ENCODE results near the gene PKMYT1. TPM values are rescaled to one million over a fixed set of nuclear protein-coding genes. Genes with fewer than 3 reads are reported as not detected.
A peak's percentile ranks its signal among the peaks of the same experiment; 100 is the strongest.

The PKMYT1 gene
- total and polyA plus RNA-seq, 2 donors (not counting 1 experiment from before 2014, with no cell fraction given): 1.2 to 2.7 TPM

- Histone ChIP-seq H3K4me3 (replicated peaks in 1 of 4; ENCODE audit: control extremely low read depth in 1 of 4, insufficient read depth in 1 of 4, low read depth in 3 of 4, low read length in 4 of 4) (peak overlapping the region in 2 of 4 experiments; percentile 5 to 19), H3K27me3 (ENCODE audit: control insufficient read depth, insufficient read depth, low read length) (no peaks in the 10 kb centered on the region), H3K27ac (ENCODE audit: insufficient read depth, low read length) (no peak overlapping the region), H3K4me2 (ENCODE audit: extremely low read depth, insufficient read depth, low read length) (peak overlapping the region; percentile 32), H3K79me2 (ENCODE audit: control insufficient read depth, insufficient read depth, low read length) (no peaks in the 10 kb centered on the region), H4K20me1 (ENCODE audit: control insufficient read depth, extremely low read depth, insufficient read depth, low read length) (no peaks in the 10 kb centered on the region), H3K9me3 (ENCODE audit: control insufficient read depth, insufficient read depth, low read depth, low read length) (no peaks in the 10 kb centered on the region), H3K9ac (ENCODE audit: insufficient read depth, low read length) (no peak overlapping the region), H2AFZ (ENCODE audit: low read length) (peak overlapping the region; percentile 43), H3K4me1 (ENCODE audit: control insufficient read depth, extremely low read depth, insufficient read depth, low read length) (peaks cover 3% of the 10 kb centered on the region), H3K36me3 (ENCODE audit: control insufficient read depth, insufficient read depth, low read length) (peaks cover 11% of the 10 kb centered on the region)
- peak; percentile 77 to 88 for DNase-seq (ENCODE audit: low read depth in 2 of 2)
- TF ChIP-seq EZH2 (IDR thresholded peaks at IDR 0.05; ENCODE audit: low read length, missing control alignments): no peak
- TF ChIP-seq, protein P1, sequence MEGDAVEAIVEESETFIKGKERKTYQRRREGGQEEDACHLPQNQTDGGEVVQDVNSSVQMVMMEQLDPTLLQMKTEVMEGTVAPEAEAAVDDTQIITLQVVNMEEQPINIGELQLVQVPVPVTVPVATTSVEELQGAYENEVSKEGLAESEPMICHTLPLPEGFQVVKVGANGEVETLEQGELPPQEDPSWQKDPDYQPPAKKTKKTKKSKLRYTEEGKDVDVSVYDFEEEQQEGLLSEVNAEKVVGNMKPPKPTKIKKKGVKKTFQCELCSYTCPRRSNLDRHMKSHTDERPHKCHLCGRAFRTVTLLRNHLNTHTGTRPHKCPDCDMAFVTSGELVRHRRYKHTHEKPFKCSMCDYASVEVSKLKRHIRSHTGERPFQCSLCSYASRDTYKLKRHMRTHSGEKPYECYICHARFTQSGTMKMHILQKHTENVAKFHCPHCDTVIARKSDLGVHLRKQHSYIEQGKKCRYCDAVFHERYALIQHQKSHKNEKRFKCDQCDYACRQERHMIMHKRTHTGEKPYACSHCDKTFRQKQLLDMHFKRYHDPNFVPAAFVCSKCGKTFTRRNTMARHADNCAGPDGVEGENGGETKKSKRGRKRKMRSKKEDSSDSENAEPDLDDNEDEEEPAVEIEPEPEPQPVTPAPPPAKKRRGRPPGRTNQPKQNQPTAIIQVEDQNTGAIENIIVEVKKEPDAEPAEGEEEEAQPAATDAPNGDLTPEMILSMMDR (conservative IDR thresholded peaks at IDR 0.05 in 1 of 2, IDR thresholded peaks at IDR 0.05 in 1 of 2; ENCODE audit: low read depth in 1 of 2, low read length in 2 of 2): peak; percentile 86
These were observed 53.1 kb downstream of the PKMYT1 start for GRCh38 chr16:2927010-2927646.

GRCh38 chr16:2926650-2926999 lies 53.6 kb downstream of the PKMYT1 start:
- H3K4me2 ChIP-seq (ENCODE audit: extremely low read depth, insufficient read depth, low read length): no peak overlapping the region

DNA sequence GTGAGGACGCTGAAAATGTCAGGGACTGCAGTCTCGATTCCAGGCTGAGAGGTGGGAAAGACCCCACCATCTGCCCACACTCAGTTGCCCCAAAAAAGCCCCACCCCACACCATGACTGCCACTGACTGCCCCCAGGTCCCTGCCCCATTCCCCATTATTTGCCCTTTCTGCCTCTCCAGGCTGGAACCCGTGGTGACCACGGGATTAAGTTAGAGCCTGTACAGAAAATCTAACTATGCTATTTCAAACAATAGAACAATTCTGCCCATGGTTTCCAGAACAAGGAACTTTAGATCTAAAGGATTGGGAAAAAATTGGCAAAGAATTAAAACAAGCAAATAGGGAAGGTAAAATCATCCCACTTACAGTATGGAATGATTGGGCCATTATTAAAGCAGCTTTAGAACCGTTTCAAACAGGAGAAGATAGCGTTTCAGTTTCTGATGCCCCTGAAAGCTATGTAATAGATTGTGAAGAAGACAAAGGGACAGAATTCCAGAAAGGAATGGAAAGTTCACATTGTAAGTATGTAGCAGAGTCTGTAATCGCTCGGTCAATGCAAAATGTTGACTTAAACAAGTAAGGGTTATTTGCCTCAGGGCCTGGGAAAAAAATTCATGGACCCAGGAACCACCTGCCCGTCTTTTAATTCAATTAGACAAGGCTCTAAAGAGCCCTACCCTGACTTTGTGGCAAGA lies 54.1 kb downstream of the PKMYT1 start:
- TF ChIP-seq EZH2 (IDR thresholded peaks at IDR 0.05; ENCODE audit: low read length, missing control alignments): no peak
- TF ChIP-seq, protein P1 (conservative IDR thresholded peaks at IDR 0.05 in 1 of 2, IDR thresholded peaks at IDR 0.05 in 1 of 2; ENCODE audit: low read depth in 1 of 2, low read length in 2 of 2): no peak
- Histone ChIP-seq H3K36me3 (ENCODE audit: control insufficient read depth, insufficient read depth, low read length) (peaks cover 12% of the 10 kb centered on the region), H3K79me2 (ENCODE audit: control insufficient read depth, insufficient read depth, low read length) (no peaks in the 10 kb centered on the region), H3K27me3 (ENCODE audit: control insufficient read depth, insufficient read depth, low read length) (no peaks in the 10 kb centered on the region), H3K9me3 (ENCODE audit: control insufficient read depth, insufficient read depth, low read depth, low read length) (no peaks in the 10 kb centered on the region), H3K4me2 (ENCODE audit: extremely low read depth, insufficient read depth, low read length) (no peak overlapping the region), H3K27ac (ENCODE audit: insufficient read depth, low read length) (no peak overlapping the region), H3K4me1 (ENCODE audit: control insufficient read depth, extremely low read depth, insufficient read depth, low read length) (peaks cover 3% of the 10 kb centered on the region), H2AFZ (ENCODE audit: low read length) (no peak overlapping the region), H3K4me3 (replicated peaks in 1 of 4; ENCODE audit: control extremely low read depth in 1 of 4, insufficient read depth in 1 of 4, low read depth in 3 of 4, low read length in 4 of 4) (no peak overlapping the region), H4K20me1 (ENCODE audit: control insufficient read depth, extremely low read depth, insufficient read depth, low read length) (no peaks in the 10 kb centered on the region), H3K9ac (ENCODE audit: insufficient read depth, low read length) (no peak overlapping the region)
- no peak for DNase-seq (ENCODE audit: low read depth in 2 of 2)

More at GRCh38 chr16:2926650-2926999, 53.6 kb downstream of the PKMYT1 start:
- Histone ChIP-seq H3K4me3 (replicated peaks in 1 of 4; ENCODE audit: control extremely low read depth in 1 of 4, insufficient read depth in 1 of 4, low read depth in 3 of 4, low read length in 4 of 4) (peak overlapping the region in 2 of 4 experiments; percentile 5 to 19), H3K27me3 (ENCODE audit: control insufficient read depth, insufficient read depth, low read length) (no peaks in the 10 kb centered on the region), H3K9ac (ENCODE audit: insufficient read depth, low read length) (no peak overlapping the region), H3K9me3 (ENCODE audit: control insufficient read depth, insufficient read depth, low read depth, low read length) (no peaks in the 10 kb centered on the region), H3K79me2 (ENCODE audit: control insufficient read depth, insufficient read depth, low read length) (no peaks in the 10 kb centered on the region), H2AFZ (ENCODE audit: low read length) (peak overlapping the region; percentile 43), H3K27ac (ENCODE audit: insufficient read depth, low read length) (no peak overlapping the region), H4K20me1 (ENCODE audit: control insufficient read depth, extremely low read depth, insufficient read depth, low read length) (no peaks in the 10 kb centered on the region), H3K36me3 (ENCODE audit: control insufficient read depth, insufficient read depth, low read length) (peaks cover 12% of the 10 kb centered on the region), H3K4me1 (ENCODE audit: control insufficient read depth, extremely low read depth, insufficient read depth, low read length) (peaks cover 3% of the 10 kb centered on the region)
- no peak for DNase-seq (ENCODE audit: low read depth in 2 of 2)
- no peak for TF ChIP-seq EZH2 (IDR thresholded peaks at IDR 0.05; ENCODE audit: low read length, missing control alignments)
